HepG2 (cell line): ENCODE measurements around the gene ZKSCAN5.

Source experiments
- CTCF ChIP-seq: sonication (generic); formaldehyde crosslinking; IDR thresholded peaks from 2 replicates; pipeline ENCODE4 v1.5.0; 2020; ENCODE audit warnings: mild to moderate bottlenecking, missing genetic modification reagents, moderate library complexity
- HNRNPL ChIP-seq: fragments of 200-400 bp; formaldehyde crosslinking; IDR thresholded peaks from 2 replicates; pipeline ENCODE4 v1.6.1; 2017; ENCODE audit warnings: mild to moderate bottlenecking, low read depth, low read length
- JUND ChIP-seq: sonication (generic); formaldehyde crosslinking; IDR thresholded peaks from 2 replicates; pipeline ENCODE4 v1.8.0; 2022; ENCODE audit warnings: mild to moderate bottlenecking, missing genetic modification reagents
- NR2F2 ChIP-seq: IDR thresholded peaks from 2 replicates; pipeline ENCODE4 v1.6.1; 2012; ENCODE audit warnings: low read depth, inconsistent platforms, borderline replicate concordance
- ZNF609 ChIP-seq: sonication (generic); formaldehyde crosslinking; IDR thresholded peaks from 2 replicates; pipeline ENCODE4 v1.4.0; 2020; ENCODE audit warnings: mild to moderate bottlenecking, missing genetic modification reagents, borderline replicate concordance

GRCh38 chr7:99560834-99561736 lies 56.6 kb downstream of the ZKSCAN5 start:
- no peak for TF ChIP-seq JUND (CRISPR knock-in tag)
- no peak for TF ChIP-seq ZNF609 (CRISPR knock-in tag)
- TF ChIP-seq CTCF (CRISPR knock-in tag), result no peak
- TF ChIP-seq HNRNPL, result no peak
- no peak for TF ChIP-seq NR2F2
